GOT3 (cell line): ENCODE data around the gene CCR5AS.
"Not testable (repeated sequence)": the region's sequence is repeated elsewhere in the genome, so short reads cannot be mapped to it uniquely, and the experiment has no call there.

Experiments used
- DNase-seq: peaks from one replicate; lab custom pipeline; 2025; ENCODE audit warnings: mixed read lengths; lab: John Stamatoyannopoulos, UW

Gene CCR5AS

GRCh38 chr3:46405301-46406019 is 1.4 kb downstream of the CCR5AS start:
- no peak for DNase-seq

- not testable (repeated sequence) for DNase-seq
These were observed 4.0 kb downstream of the CCR5AS start for GRCh38 chr3:46402902-46403301.

DNA sequence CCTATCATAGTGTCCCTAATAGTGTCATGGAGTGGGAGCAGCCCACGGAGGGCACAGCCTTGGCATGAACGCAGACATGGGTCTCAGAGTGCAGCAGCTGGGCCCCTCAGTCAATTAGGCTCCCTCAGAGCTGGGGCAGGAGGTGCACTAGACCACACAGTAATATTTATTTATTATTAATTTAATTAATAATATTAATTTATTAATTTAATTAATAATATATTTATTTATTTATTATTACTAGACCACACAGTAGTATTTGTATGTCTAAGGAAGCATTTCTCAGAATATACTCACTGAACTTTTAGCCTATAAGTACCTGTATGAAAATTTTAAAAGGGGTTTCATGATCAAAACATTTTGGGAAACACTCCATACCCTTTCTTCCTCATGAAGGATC is 5.3 kb downstream of the CCR5AS start:
- no peak for DNase-seq

- DNase-seq, result no peak
These were observed 6.0 kb downstream of the CCR5AS start for GRCh38 chr3:46400846-46401245.

DNA sequence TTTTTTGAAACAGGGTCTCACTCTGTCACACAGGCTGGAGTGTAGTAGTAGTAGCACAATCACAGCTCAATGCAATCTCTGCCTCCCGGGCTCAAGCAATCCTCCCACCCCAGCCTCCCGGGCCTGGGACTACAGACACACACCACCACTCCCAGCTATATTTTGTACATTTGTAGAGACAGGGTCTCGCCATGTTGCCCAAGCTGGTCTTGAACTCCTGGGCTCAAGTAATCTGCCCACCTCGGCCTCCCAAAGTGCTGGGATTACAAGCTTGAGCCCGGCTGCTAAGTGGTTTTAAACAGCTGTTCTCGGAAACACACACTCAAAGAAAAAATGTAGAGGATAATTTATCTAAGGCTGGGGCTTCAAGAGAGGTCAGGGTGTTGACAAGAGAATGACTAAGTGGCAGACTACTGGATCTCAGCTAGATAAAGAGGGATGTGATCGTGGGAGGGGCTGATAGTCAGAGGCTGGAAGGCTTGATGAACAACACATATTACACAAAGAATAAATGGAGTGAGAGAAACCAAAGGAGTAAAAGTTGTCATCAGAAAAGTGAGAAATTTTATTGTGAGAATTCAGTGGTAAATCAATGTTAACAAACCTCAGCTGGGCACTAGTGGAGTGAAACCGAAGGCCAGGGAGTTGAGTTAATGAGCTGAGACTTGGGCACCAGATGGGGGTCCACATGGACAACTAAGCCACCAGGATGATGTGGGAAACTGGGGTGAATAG is 6.7 kb downstream of the CCR5AS start:
- no peak for DNase-seq

- DNase-seq, result no peak
These were observed 7.3 kb downstream of the CCR5AS start for GRCh38 chr3:46399557-46399956.

- DNase-seq, result no peak
These were observed 7.8 kb downstream of the CCR5AS start for GRCh38 chr3:46399098-46399497.

DNA sequence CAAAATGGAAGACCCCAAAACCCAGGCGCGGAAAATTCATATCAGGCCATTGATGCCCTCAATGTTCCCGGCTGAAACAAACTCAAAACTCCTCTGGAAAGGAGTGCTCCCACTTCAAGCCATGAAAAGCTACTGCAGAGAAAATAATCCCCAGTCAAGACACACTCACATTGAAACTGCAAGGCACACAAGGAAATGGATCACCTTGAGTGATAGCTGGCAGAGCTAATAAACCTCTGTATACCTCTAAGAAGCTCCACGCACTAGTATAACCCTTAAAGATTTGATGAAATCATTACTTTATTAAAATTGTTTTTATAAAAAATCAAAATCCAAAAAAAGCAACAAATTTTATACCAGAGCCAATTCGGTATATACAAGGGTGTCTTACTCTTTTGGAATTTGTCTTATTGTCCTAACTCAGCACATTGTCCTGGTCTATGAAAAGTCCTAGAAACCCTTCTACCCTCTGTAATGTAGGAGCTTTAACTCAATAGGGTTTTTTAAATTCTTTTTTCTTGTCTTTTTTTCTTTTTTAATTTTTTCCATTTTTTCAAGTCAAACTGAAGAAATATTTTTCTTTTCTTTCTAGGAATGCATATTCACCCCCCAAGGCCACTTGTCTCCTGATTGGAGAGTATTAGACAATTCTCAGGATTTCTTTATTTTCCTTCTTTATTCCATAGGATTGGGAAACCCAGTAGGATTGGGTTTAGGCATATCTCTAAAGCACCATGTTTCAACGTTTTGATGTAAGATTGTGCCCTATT is 8.5 kb downstream of the CCR5AS start:
- DNase-seq, result no peak

DNA sequence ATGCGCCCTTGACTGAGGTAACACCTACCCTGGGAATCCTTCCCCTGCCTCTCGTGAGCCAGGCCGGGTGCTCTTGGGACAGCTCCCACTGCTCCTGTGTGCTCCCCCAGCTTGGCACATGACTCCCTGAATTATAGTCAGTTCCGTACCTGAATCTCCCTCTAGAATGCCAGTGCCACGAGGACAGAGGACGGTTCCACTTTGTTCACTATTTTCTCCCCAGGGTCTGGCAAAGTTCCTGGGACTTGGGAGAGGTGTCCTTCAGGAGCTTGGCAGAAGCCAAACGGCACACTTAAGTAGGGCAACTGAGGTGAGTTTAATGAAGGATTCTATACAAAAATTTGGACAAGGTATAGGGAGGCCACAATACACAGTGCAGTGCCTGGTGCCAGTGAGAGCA is 9.8 kb downstream of the CCR5AS start:
- no peak for DNase-seq

- DNase-seq, result no peak
These were observed 10.9 kb downstream of the CCR5AS start for GRCh38 chr3:46395766-46396530.

- no peak for DNase-seq
These were observed 11.6 kb downstream of the CCR5AS start for GRCh38 chr3:46395210-46395661.

- no peak for DNase-seq
These were observed 13.1 kb downstream of the CCR5AS start for GRCh38 chr3:46393554-46394434.

DNA sequence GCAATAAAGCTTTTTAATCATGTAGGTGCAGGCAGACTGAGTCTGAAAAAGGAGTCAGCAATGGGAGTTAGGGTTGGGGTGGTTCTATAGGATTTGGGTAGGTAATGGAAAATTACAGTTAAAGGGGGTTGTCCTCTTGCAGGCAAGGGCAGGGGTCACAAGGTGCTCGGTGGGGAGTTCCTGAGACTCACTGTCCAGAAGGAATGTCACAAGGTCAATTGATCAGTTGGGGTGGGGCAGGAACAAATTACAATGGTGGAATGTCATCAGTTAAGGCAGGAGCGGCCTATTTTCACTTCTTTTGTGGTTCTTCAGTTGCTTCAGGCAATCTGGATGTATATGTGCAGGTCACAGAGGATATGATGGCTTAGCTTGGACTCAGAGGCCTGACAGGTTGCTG is 13.9 kb downstream of the CCR5AS start:
- DNase-seq, result no peak

DNA sequence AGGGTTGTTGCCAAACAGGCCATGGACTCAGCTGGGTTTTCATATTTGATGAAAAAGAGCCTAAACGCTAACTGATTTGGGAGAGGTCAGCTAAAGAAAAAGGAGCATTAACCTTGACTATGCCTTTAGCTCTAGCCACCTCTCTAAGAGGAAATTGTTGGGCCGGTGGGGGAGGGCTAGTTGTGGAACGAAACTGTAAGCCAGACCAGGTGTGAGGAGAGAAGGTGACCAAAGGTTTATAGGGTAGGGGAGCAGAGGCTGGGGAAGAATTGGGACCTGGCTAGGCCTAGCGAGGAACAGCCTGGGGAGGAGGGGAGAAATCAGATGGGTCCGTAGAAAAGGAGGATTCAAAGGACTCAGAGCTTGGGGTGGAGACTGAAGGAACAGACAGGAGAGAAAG is 15.3 kb downstream of the CCR5AS start:
- not testable (repeated sequence) for DNase-seq

- DNase-seq, result no peak
These were observed 17.6 kb downstream of the CCR5AS start for GRCh38 chr3:46389306-46389705.

DNA sequence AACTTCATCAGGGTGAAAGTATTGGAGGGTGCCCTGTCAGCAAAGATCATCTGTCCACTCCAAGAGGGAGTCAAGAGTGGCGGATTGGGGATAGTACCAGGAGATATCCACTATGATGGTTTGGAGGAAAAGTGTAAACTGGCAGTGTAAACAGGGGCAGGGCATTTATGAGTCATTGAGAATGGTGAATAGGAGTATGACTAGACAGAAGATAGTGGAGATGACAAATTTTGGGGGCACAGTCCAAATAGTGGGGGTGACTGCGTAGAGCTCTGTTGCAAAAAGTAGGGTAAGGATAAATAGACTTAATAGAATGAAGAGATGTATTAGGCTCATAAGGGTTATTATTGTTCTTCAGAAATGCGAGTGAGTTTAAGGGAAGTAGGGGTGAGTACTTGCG is 18.0 kb downstream of the CCR5AS start:
- not testable (repeated sequence) for DNase-seq

GRCh38 chr3:46386205-46386604 is 20.7 kb downstream of the CCR5AS start:
- no peak for DNase-seq

- no peak for DNase-seq
These were observed 22.9 kb downstream of the CCR5AS start for GRCh38 chr3:46383951-46384330.

DNA sequence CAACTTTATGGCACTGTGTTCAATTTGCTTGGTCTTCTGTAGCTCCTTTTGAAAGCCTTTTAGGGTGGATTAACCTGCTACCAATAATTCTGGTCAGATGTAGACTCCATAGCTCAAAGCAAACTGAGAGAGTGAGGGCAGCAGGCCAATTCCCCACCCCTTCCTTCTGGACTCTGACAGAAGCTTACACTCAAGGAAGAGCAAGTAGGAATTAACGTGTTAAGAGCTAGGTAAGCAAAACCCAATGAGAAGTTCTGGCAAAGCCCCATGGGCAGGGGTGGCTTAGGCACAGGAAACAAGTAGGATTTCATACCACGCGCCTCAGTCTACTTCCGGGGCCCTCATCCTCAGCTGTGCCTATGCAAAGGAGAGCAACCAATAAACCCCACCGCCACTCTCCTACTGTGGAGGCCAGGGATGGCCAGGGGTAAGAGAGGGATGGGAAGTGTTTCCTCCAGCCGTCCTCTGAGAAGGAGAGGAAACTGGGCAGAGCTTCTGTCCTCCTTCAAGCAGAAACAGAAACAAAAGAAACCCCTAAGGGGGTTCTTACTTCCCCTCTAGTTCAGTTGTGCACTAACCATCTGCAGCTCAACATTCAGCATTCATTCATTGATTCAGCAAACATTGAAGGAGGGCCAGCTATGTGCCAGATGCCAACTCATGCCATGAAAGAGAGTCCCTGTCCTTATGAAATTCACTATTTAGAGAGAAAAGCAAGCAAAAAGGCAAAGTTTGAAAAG is 23.5 kb downstream of the CCR5AS start:
- DNase-seq, result no peak

DNA sequence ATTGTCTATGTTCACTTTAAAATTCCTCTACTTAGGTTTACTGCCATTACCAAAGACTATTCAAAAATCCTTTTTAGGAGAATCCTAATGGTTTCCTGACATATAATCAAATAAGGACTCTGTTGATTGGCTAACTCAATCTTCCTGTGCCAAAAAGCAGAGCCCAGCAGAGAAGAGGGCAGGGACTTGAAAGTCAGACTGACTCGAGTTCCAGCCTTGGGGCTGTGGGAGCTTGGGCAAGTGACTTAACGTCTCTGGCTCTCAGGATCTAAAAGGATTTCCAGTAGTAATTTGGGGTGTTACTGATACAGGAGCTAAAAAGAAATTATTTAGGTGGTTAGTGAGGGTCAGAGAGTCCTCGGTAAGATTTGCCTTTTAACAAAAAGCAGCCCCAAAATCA is 25.2 kb downstream of the CCR5AS start:
- no peak for DNase-seq
